Ovary (tissue), 9 donors: ENCODE data around the gene CPN1. TPM values are rescaled to one million over a fixed set of nuclear protein-coding genes. Genes with fewer than 3 reads are reported as not detected.

Experiments
- DNase-seq, 5 donors: peaks; one replicate each; pipeline ENCODE4 v3.0.0-alpha.2; 2019 to 2020
- H3K27ac ChIP-seq, 2 donors: fragments of 200-600 bp; one replicate each; pipeline versions ENCODE4 v1.5.1 to v1.8.0; 2019 to 2022
- H3K27me3 ChIP-seq: fragments of 200-600 bp; one replicate; pipeline ENCODE4 v1.8.0; 2022
- H3K36me3 ChIP-seq: fragments of 200-600 bp; sonication (generic); one replicate; pipeline ENCODE4 v1.5.1; 2019
- H3K4me1 ChIP-seq: one replicate; pipeline ENCODE4 v1.8.1; 2013; ENCODE audit warnings: mild to moderate bottlenecking, moderate library complexity; ENCODE audit not compliant: insufficient read depth
- H3K4me3 ChIP-seq: fragments of 200-600 bp; sonication (generic); one replicate; pipeline ENCODE4 v1.5.1; 2017
- H3K9me3 ChIP-seq, 2 donors: fragments of 200-600 bp in 1 of 2; sonication (generic) in 1 of 2; one replicate each; pipeline versions ENCODE4 v1.5.1 to v1.8.1; 2013 to 2019; ENCODE audit warnings: mild to moderate bottlenecking in 1 of 2, moderate library complexity in 1 of 2
- EP300 ChIP-seq: sonication (generic); formaldehyde crosslinking; IDR thresholded peaks from one replicate; pipeline ENCODE4 v1.6.1; 2017; ENCODE audit warnings: antibody characterized with exemption
- POLR2A ChIP-seq: fragments of 450-650 bp; IDR thresholded peaks from one replicate; pipeline ENCODE4 v1.6.1; 2017; ENCODE audit warnings: antibody characterized with exemption, mild to moderate bottlenecking, moderate library complexity
- WGBS, 3 donors: extraction: QIAGEN DNeasy Blood & Tissue Kit in 1 of 3; methylation state at CpG; one replicate each; pipeline versions ENCODE4 v1.1.5 to v1.1.7; 2013 to 2017; 5-methylcytosine and 5-hydroxymethylcytosine counted together
- intact Hi-C, 4 donors: fragments of 100-400 bp; cut with DNase I; formaldehyde crosslinking; loops; one replicate each; pipeline versions ENCODE4 v1.11.0 to v1.15.1; 2022 to 2023
- polyA plus RNA-seq, 2 donors: library from polyadenylated mRNA; stranded (reverse); fragments of 200-250 nt in 1 of 2; fragments of 350-450 nt in 1 of 2; fragmentation: Illumina TruSeq in 1 of 2; extraction: RNeasy Lipid Tissue Mini Kit (QIAGEN cat#74804) in 1 of 2; gene quantifications; one replicate each; pipeline ENCODE4 v1.2.3, GENCODE V29; 2013 to 2014
- total RNA-seq, 7 donors: library from RNA; depleted of rRNA in 2 of 7; stranded (reverse); fragments of >200 nt in 2 of 7; fragmentation: NEBNext Ultra II Directional in 3 of 7; extraction: Animal tissue kit (Norgen Biotek cat#: 25700) in 3 of 7; gene quantifications; one replicate each; pipeline versions ENCODE4 v1.1.0 to v1.2.4, GENCODE V29; 2016 to 2023
- TF ChIP-seq, protein P1 (sequence below), 3 donors: fragments of 450-650 bp in 2 of 3; fragments of 200-600 bp in 1 of 3; IDR thresholded peaks; one replicate each; pipeline versions ENCODE4 v1.5.1 to v1.8.0; 2016 to 2022; ENCODE audit warnings: antibody characterized with exemption in 3 of 3, mild to moderate bottlenecking in 1 of 3
- donor health status: DM: no; HTN: no; CAD: no; lungs with moderate emphysema.
- donor health status: DM: no; HTN: no; CAD: no.
- donor health status: Bipolar disorder and iron deficiency.
- donor health status: DM: yes; HTN: yes; CAD: no.
- donor health status: DM: no; HTN: no; CAD: no.
- donor health status: DM: yes; HTN: yes; CAD: no.

CPN1 gene
- total and polyA plus RNA-seq, 9 donors = not detected

DNA sequence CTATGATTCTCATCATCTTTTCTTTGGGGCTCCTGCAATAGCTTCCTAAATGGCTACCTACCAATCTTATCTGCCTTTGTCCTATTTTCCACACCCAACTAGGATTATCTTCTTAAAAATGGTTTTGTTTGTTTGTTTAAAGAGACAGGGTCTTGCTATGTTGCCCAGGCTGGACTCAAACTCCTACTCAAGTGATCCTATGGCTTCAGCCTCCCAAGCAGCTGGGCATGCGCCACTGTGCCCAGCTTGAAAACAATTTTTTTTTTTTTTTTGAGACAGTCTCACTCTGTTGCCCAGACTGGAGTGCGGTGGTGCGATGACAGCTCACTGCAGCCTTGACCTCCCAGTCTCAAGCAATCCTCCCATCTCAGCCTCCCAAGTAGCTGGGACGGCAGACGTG lies 86.9 kb downstream of the CPN1 start:
- Histone ChIP-seq H3K9me3 (no peaks in the 10 kb centered on the region), H3K4me1 (peaks cover 14% of the 10 kb centered on the region), H3K27me3 (no peaks in the 10 kb centered on the region), H3K36me3 (no peaks in the 10 kb centered on the region), H3K27ac (no peak overlapping the region), H3K4me3 (no peak overlapping the region)
- intact Hi-C loops = no loop called here
- no peak for DNase-seq
- TF ChIP-seq EP300 (no peak), POLR2A (no peak)
- TF ChIP-seq, protein P1, sequence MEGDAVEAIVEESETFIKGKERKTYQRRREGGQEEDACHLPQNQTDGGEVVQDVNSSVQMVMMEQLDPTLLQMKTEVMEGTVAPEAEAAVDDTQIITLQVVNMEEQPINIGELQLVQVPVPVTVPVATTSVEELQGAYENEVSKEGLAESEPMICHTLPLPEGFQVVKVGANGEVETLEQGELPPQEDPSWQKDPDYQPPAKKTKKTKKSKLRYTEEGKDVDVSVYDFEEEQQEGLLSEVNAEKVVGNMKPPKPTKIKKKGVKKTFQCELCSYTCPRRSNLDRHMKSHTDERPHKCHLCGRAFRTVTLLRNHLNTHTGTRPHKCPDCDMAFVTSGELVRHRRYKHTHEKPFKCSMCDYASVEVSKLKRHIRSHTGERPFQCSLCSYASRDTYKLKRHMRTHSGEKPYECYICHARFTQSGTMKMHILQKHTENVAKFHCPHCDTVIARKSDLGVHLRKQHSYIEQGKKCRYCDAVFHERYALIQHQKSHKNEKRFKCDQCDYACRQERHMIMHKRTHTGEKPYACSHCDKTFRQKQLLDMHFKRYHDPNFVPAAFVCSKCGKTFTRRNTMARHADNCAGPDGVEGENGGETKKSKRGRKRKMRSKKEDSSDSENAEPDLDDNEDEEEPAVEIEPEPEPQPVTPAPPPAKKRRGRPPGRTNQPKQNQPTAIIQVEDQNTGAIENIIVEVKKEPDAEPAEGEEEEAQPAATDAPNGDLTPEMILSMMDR (IDR thresholded peaks at IDR 0.05) = no peak
- WGBS, 3 donors = 72 to 97% (median 93%) methylated on average over 5 of the region's 5 CpGs

DNA sequence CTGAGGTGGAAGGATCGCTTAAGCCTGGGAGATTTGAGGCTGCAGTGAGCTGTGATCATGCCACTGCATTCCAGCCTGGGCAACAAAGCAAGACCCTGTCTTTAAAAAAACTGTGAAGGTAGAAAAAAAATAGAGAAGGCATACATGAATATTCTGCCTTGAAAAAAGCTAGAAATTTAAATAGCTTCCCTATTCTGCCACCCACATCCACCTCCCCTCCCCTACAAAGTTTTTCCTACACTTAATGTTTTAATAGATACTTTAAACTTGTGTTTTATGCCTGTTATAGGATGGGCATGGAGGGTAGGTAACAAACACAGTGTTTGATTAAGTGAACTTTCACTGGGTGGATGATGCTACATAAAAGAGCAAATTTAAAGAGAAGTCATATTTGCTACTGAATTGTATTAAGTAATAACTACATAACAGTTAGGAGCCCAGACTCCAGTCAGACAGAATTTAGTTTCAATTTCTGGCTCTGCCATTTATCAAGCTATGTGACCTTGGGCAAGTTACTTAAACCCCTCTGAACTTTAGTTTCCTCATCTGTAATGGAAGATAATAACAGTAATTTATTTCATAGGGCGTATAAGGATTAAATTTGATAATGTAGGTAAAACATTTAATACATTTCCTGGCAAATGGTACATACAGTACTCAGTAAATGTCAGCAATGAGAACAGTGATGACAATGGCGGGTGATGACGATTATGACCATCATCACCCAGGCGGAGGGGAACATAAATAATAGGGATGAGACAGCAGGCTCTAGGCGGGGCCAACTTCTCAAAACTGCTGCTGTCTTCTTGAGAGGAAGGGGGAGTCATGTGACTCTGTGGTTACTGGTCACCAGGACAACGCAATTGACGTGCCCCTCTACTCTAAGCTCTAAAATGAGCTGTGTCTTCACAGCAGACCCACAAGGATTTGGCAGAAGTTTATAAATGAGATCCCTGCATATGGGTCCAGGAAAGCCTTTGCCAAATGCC lies 87.7 kb downstream of the CPN1 start:
- DNase-seq = no peak
- Histone ChIP-seq H3K4me3 (no peak overlapping the region), H3K4me1 (peaks cover 14% of the 10 kb centered on the region), H3K36me3 (no peaks in the 10 kb centered on the region), H3K27me3 (no peaks in the 10 kb centered on the region), H3K9me3 (no peaks in the 10 kb centered on the region), H3K27ac (no peak overlapping the region)
- no peak for TF ChIP-seq POLR2A
- TF ChIP-seq, protein P1 (IDR thresholded peaks at IDR 0.05) = no peak
- no peak for TF ChIP-seq EP300
- whole genome bisulfite sequencing, 3 donors = 68 to 83% (median 75%) methylated on average over 8 of the region's 8 CpGs
- intact Hi-C loops = no loop called here

Other genes with a start within 250 kb of the CPN1 start
- gene DNMBP, start 71.9 kb downstream of the CPN1 start, total RNA-seq = 10 to 100 TPM; 10.8 to 25.4 (median 20.3) TPM
- 10 to 100 TPM; 12.9 to 23.1 TPM for gene DNMBP, start 71.9 kb downstream of the CPN1 start, polyA plus RNA-seq
- gene ERLIN1, start 104.2 kb upstream of the CPN1 start, total RNA-seq = 10 to 100 TPM; 10.7 to 26.5 (median 24.6) TPM
- gene ERLIN1, start 104.2 kb upstream of the CPN1 start, polyA plus RNA-seq = 10 to 100 TPM; 17.9 to 55.2 TPM
- 10 to 100 TPM; 11.3 to 18.6 (median 13.4) TPM for gene CHUK, start 147.7 kb upstream of the CPN1 start, total RNA-seq
- 10 to 100 TPM in 1 of 2 donors, 1 to 10 TPM in 1; 7.0 to 11.4 TPM for gene CHUK, start 147.7 kb upstream of the CPN1 start, polyA plus RNA-seq
- 10 to 100 TPM; 17.1 to 24.6 (median 20.5) TPM for gene CWF19L1, start 185.8 kb upstream of the CPN1 start, total RNA-seq
- gene CWF19L1, start 185.8 kb upstream of the CPN1 start, polyA plus RNA-seq = 10 to 100 TPM; 18.7 to 22.0 TPM
- gene BLOC1S2, start 204.8 kb upstream of the CPN1 start, total RNA-seq = 10 to 100 TPM; 14.4 to 34.4 (median 24.6) TPM
- gene BLOC1S2, start 204.8 kb upstream of the CPN1 start, polyA plus RNA-seq = 10 to 100 TPM; 22.5 to 24.7 TPM
- gene PKD2L1, start 248.4 kb upstream of the CPN1 start, total RNA-seq = 1 to 10 TPM in 1 of 7 donors, not detected in 6; 2.2 TPM
- 1 to 10 TPM in 1 of 2 donors, under 1 TPM in 1; 0.02 to 2.5 TPM for gene PKD2L1, start 248.4 kb upstream of the CPN1 start, polyA plus RNA-seq